NOMO-1 (cell line): ENCODE results near the gene CKS1B.

Experiments
- DNase-seq, 2 experiments: peaks; one replicate each; lab custom pipeline; 2025; ENCODE audit not compliant: unreplicated experiment in 2 of 2; lab: John Stamatoyannopoulos, UW

CKS1B gene

GRCh38 chr1:155000411-155000725 is 25.9 kb downstream of the CKS1B start:
- no peak for DNase-seq

- DNase-seq: peak; percentile 82 to 87
These were observed 26.4 kb downstream of the CKS1B start for GRCh38 chr1:155000726-155001424.

- no peak for DNase-seq
These were observed 26.9 kb downstream of the CKS1B start for GRCh38 chr1:155001425-155001674.

GRCh38 chr1:155001675-155002463 is 27.4 kb downstream of the CKS1B start:
- DNase-seq: peak; percentile 98 to 100

GRCh38 chr1:155002464-155003226 is 28.2 kb downstream of the CKS1B start, which contains the start of gene ZBTB7B:
Gene ZBTB7B (plus strand): TSS chr1:155002802. CDS start chr1:155014661, 11,859 bp downstream.
- DNase-seq: peak in 1 of 2 experiments; percentile 77

GRCh38 chr1:155003227-155003765 is 28.8 kb downstream of the CKS1B start:
- DNase-seq: no peak

- DNase-seq: no peak
These were observed 29.4 kb downstream of the CKS1B start for GRCh38 chr1:155003766-155004351.

- no peak for DNase-seq
These were observed 30.0 kb downstream of the CKS1B start for GRCh38 chr1:155004352-155005075.

- no peak for DNase-seq
These were observed 30.9 kb downstream of the CKS1B start for GRCh38 chr1:155005076-155006011.

GRCh38 chr1:155006601-155007101 is 32.2 kb downstream of the CKS1B start:
- DNase-seq: peak; percentile 41 to 75

- DNase-seq: no peak
These were observed 32.9 kb downstream of the CKS1B start for GRCh38 chr1:155007251-155007828.

- peak; percentile 44 to 64 for DNase-seq
These were observed 33.8 kb downstream of the CKS1B start for GRCh38 chr1:155008015-155008941.

GRCh38 chr1:155009221-155009711 is 34.8 kb downstream of the CKS1B start:
- no peak for DNase-seq

GRCh38 chr1:155009742-155010141 is 35.3 kb downstream of the CKS1B start:
- DNase-seq: no peak

- no peak for DNase-seq
These were observed 35.9 kb downstream of the CKS1B start for GRCh38 chr1:155010211-155010918.

GRCh38 chr1:155011004-155011416 is 36.5 kb downstream of the CKS1B start:
- DNase-seq: no peak
